ENCODE results near the gene NSG1.

- TF ChIP-seq CTCF (IDR thresholded peaks at IDR 0.05; ENCODE audit: extremely low read depth in 1 of 2, insufficient read depth in 1 of 2, low read depth in 1 of 2, low read length in 2 of 2): no peak
- no peak for TF ChIP-seq POLR2A (IDR thresholded peaks at IDR 0.05; ENCODE audit: low read depth, low read length)
- TF ChIP-seq EZH2 (IDR thresholded peaks at IDR 0.05; ENCODE audit: borderline replicate concordance, low read depth, low read length, severe bottlenecking): no peak
- no peak for TF ChIP-seq FOS (IDR thresholded peaks at IDR 0.05; ENCODE audit: borderline replicate concordance, insufficient read depth, low read length)
Measured at GRCh38 chr4:4412641-4413372, 25.9 kb downstream of the NSG1 start.

Data from endothelial cell of umbilical vein (primary cell).